K562 (cell line): ENCODE measurements around the gene VSTM5. TPM values are rescaled to one million over a fixed set of nuclear protein-coding genes. Genes with fewer than 3 reads are reported as not detected.
"Not testable (repeated sequence)": the region's sequence is repeated elsewhere in the genome, so short reads cannot be mapped to it uniquely, and the experiment has no call there.

Source experiments
- ATAC-seq: fragments of 200-7000 bp; cut with Tn5 transposase; 3 replicates; pipeline ENCODE4 v1.9.1; 2020; ENCODE audit warnings: moderate library complexity
- BruUV-seq: library from RNA; stranded (reverse); fragments of 400-500 nt; replicated peaks from 2 replicates; lab custom pipeline; 2021; lab: Mats Ljungman, UMichigan
- CTCF ChIA-PET: fragments of 300-600 bp; formaldehyde crosslinking; extraction: SDS; loops from one replicate; lab custom pipeline; 2021; ENCODE audit warnings: low intra/inter-chr PET ratio; lab: Yijun Ruan, JAX
- POLR2A ChIA-PET: fragments of 300-600, 350-650 bp; sonication (Branson Sonifier 250); formaldehyde crosslinking; extraction: SDS; loops from one replicate; lab custom pipeline; 2021; ENCODE audit warnings: antibody characterized with exemption, inconsistent platforms; lab: Yijun Ruan, JAX
- DNase-seq, 4 experiments: peaks; one replicate each; pipeline versions ENCODE4 v3.0.0 to v3.0.0-alpha.2; 2011 to 2018; ENCODE audit warnings: low spot score in 3 of 4, mixed read lengths in 3 of 4; ENCODE audit errors: extremely low read depth in 1 of 4
- FAIRE-seq: peaks from 2 replicates; lab custom pipeline; 2011; peaks lifted over from hg19 to GRCh38; lab: Jason Lieb, UNC
- H2AFZ ChIP-seq: 2 replicates; pipeline ENCODE4 v1.6.0; 2011; ENCODE audit warnings: low read depth, low read length, control low read depth, inconsistent platforms
- H3K27ac ChIP-seq: fragments of 200-600 bp; 3 replicates; pipeline ENCODE4 v1.8.0; 2011; ENCODE audit warnings: low read depth, mild to moderate bottlenecking, control low read depth, inconsistent platforms, low read length, moderate library complexity, mixed read lengths; ENCODE audit errors: extremely low read depth
- H3K27me3 ChIP-seq, 2 experiments: fragments of 300-600 bp in 1 of 2; 2 replicates in 1 of 2; 3 replicates in 1 of 2; pipeline versions ENCODE4 v1.6.0 to v1.8.0; 2011; ENCODE audit warnings: inconsistent platforms in 2 of 2, low read length in 2 of 2, mild to moderate bottlenecking in 1 of 2, mixed read lengths in 1 of 2, moderate library complexity in 1 of 2; ENCODE audit not compliant: control insufficient read depth in 2 of 2, insufficient read depth in 2 of 2
- H3K36me3 ChIP-seq: fragments of 300-600 bp; 3 replicates; pipeline ENCODE4 v1.8.0; 2011; ENCODE audit warnings: mild to moderate bottlenecking, low read length, inconsistent platforms; ENCODE audit not compliant: control insufficient read depth, insufficient read depth
- H3K4me1 ChIP-seq, 2 experiments: fragments of 200-600 bp in 1 of 2; replicated peaks in 1 of 2; 2 replicates in 1 of 2; 3 replicates in 1 of 2; pipeline versions ENCODE4 v1.5.1 to v1.8.0; 2011; ENCODE audit warnings: inconsistent platforms in 2 of 2, low read length in 2 of 2, mild to moderate bottlenecking in 1 of 2, mixed read lengths in 1 of 2, moderate library complexity in 1 of 2; ENCODE audit not compliant: control insufficient read depth in 2 of 2, insufficient read depth in 2 of 2
- H3K4me2 ChIP-seq: 2 replicates; pipeline ENCODE4 v1.6.1; 2011; ENCODE audit warnings: low read length, control low read depth, inconsistent platforms, mixed read lengths; ENCODE audit not compliant: insufficient read depth
- H3K4me3 ChIP-seq: fragments of 200-600 bp; sonication (generic), shearing (Covaris generic); 2 replicates; pipeline ENCODE4 v1.5.1; 2016; ENCODE audit warnings: control low read depth, inconsistent platforms
- H3K79me2 ChIP-seq: fragments of 200-600 bp; 3 replicates; pipeline ENCODE4 v1.8.0; 2011; ENCODE audit warnings: low read length, inconsistent platforms; ENCODE audit not compliant: control insufficient read depth, insufficient read depth
- H3K9ac ChIP-seq, 2 experiments: 2 replicates each; pipeline versions ENCODE4 v1.6.0 to v1.6.1; 2011; ENCODE audit warnings: low read depth in 2 of 2, low read length in 2 of 2, control low read depth in 1 of 2, inconsistent platforms in 1 of 2, mild to moderate bottlenecking in 1 of 2, mixed read lengths in 1 of 2; ENCODE audit not compliant: insufficient read depth in 1 of 2
- H3K9me1 ChIP-seq: one replicate; pipeline ENCODE4 v1.6.0; 2011; ENCODE audit warnings: inconsistent platforms, mild to moderate bottlenecking, low read length, moderate library complexity; ENCODE audit not compliant: control insufficient read depth, insufficient read depth
- H3K9me3 ChIP-seq: replicated peaks from 2 replicates; pipeline ENCODE4 v1.5.1; 2011; ENCODE audit warnings: low read depth, low read length, inconsistent platforms; ENCODE audit not compliant: control insufficient read depth, insufficient read depth
- H4K20me1 ChIP-seq: replicated peaks from 2 replicates; pipeline ENCODE4 v1.6.1; 2011; ENCODE audit warnings: low read length, inconsistent platforms, mixed read lengths; ENCODE audit not compliant: control insufficient read depth, insufficient read depth
- CHD2 ChIP-seq: IDR thresholded peaks from 2 replicates; pipeline ENCODE4 v1.6.1; 2011; ENCODE audit warnings: low read depth, low read length
- GABPB2 ChIP-seq: fragments of 250-450 bp; sonication (Bioruptor Pico); conservative IDR thresholded peaks from 2 replicates; pipeline ENCODE4 v1.5.1; 2021; ENCODE audit warnings: mild to moderate bottlenecking
- SPI1 ChIP-seq: IDR thresholded peaks from 2 replicates; pipeline ENCODE4 v1.6.1; 2011; ENCODE audit warnings: low read depth, low read length, control low read depth, borderline replicate concordance
- WGBS: fragments of 100-300 bp; shearing (Covaris generic); methylation state at CpG from one replicate; pipeline ENCODE4 v1.1.6; 2016; ENCODE audit warnings: low coverage, mixed read lengths; ENCODE audit not compliant: insufficient coverage; ENCODE audit errors: missing lambda C conversion rate; 5-methylcytosine and 5-hydroxymethylcytosine counted together
- in situ Hi-C: fragments of 300-500 bp; cut with MboI; formaldehyde crosslinking; loops from 4 replicates; pipeline ENCODE4 v1.15.0; 2018; ENCODE audit warnings: inconsistent platforms, mixed read lengths
- intact Hi-C: fragments of 100-400 bp; cut with micrococcal nuclease; formaldehyde crosslinking; loops from 2 replicates; pipeline ENCODE4 v1.14.2; 2022
- polyA plus RNA-seq, 8 experiments: library from polyadenylated mRNA; depleted of rRNA in 4 of 8; stranded (reverse) in 5 of 8; unstranded in 3 of 8; fragments of >200 nt; fragmentation: Nextera tagmentation in 2 of 8; fragmentation: Illumina TruSeq in 1 of 8; extraction: Ambion mirVana in 2 of 8; extraction: Trizol in 1 of 8; gene quantifications; 2 replicates each; pipeline versions ENCODE4 v1.2.1 to v1.2.3, GENCODE V29; 2011 to 2014; ENCODE audit warnings: inconsistent platforms in 1 of 8, missing spikeins in 1 of 8
- total RNA-seq, 7 experiments: library from RNA; depleted of rRNA in 6 of 7; stranded (reverse); fragments of >200 nt in 6 of 7; fragmentation: Illumina TruSeq in 2 of 7; extraction: Trizol in 2 of 7; gene quantifications; 2 replicates each; pipeline versions ENCODE4 v1.2.1 to v1.2.3, GENCODE V29; 2011 to 2021; ENCODE audit warnings: low replicate concordance in 1 of 7
- TF ChIP-seq, protein P1 (sequence below), 3 experiments: IDR thresholded peaks in 2 of 3; conservative IDR thresholded peaks in 1 of 3; 2 replicates each; pipeline ENCODE4 v1.5.1; 2011 to 2012; ENCODE audit warnings: low read length in 3 of 3, mild to moderate bottlenecking in 3 of 3, control low read depth in 2 of 3, improper control_type of control experiment in 1 of 3, inconsistent platforms in 1 of 3, low read depth in 1 of 3, mixed read lengths in 1 of 3, moderate library complexity in 1 of 3; ENCODE audit not compliant: insufficient read depth in 2 of 3

VSTM5 gene
- total and polyA plus RNA-seq, 9 of the 15 experiments (the other 6 are each of a cell fraction or from before 2014, with no cell fraction given), result 0.01 TPM; not detected in 8

DNA sequence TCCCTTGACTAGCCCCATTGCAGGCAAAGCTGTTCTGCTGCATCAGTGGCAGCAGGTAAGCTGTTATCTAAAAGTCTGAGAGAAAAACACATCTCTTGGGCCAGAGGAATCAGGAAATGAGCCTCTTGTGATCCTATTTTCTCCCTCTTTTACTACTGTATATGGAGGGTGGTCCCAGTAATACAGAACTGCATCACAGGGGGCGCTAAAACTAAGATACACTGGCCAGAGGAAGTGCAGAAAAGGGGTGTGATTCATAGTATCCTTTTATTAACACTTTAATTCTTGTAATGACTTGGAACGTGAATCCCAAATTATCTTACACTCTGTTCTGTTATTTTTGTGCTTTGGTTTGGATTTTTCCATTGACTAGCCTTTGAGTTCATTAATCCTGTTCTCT lies 75.1 kb downstream of the VSTM5 start:
- H3K79me2 ChIP-seq, result no peaks in the 10 kb centered on the region
- H2AFZ ChIP-seq, result no peak overlapping the region
- no peaks in the 10 kb centered on the region; the same call in 1 of the 2 replicates for H3K9me3 ChIP-seq
- ChIA-PET CTCF (no interaction called here), POLR2A (no interaction called here)
- ATAC-seq, result peak; percentile 88
- H3K27me3 ChIP-seq, result no peaks in the 10 kb centered on the region
- peak; percentile 29 to 44 (median 40) for DNase-seq
- no peaks in the 10 kb centered on the region for H4K20me1 ChIP-seq
- H3K9ac ChIP-seq, result no peak overlapping the region
- H3K4me1 ChIP-seq, result peaks cover 0 to 1% of the 10 kb centered on the region in 2 experiments; a peak in 1 of 5 replicates
- FAIRE-seq, result peak; percentile 65
- no peaks in the 10 kb centered on the region for H3K9me1 ChIP-seq
- in situ Hi-C loops, result no loop called here
- BruUV-seq, result no TSS peak
- WGBS, result 5% methylated on average over 2 of the region's 2 CpGs
- no peak overlapping the region for H3K4me2 ChIP-seq
- intact Hi-C loops, result no loop called here
- H3K27ac ChIP-seq, result no peak overlapping the region
- H3K36me3 ChIP-seq, result no peaks in the 10 kb centered on the region
- H3K4me3 ChIP-seq, result no peak overlapping the region
- TF ChIP-seq CHD2, result no peak
- TF ChIP-seq, protein P1, sequence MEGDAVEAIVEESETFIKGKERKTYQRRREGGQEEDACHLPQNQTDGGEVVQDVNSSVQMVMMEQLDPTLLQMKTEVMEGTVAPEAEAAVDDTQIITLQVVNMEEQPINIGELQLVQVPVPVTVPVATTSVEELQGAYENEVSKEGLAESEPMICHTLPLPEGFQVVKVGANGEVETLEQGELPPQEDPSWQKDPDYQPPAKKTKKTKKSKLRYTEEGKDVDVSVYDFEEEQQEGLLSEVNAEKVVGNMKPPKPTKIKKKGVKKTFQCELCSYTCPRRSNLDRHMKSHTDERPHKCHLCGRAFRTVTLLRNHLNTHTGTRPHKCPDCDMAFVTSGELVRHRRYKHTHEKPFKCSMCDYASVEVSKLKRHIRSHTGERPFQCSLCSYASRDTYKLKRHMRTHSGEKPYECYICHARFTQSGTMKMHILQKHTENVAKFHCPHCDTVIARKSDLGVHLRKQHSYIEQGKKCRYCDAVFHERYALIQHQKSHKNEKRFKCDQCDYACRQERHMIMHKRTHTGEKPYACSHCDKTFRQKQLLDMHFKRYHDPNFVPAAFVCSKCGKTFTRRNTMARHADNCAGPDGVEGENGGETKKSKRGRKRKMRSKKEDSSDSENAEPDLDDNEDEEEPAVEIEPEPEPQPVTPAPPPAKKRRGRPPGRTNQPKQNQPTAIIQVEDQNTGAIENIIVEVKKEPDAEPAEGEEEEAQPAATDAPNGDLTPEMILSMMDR (IDR thresholded peaks at IDR 0.05 in 2 of 3, conservative IDR thresholded peaks at IDR 0.05 in 1 of 3; ENCODE audit: insufficient read depth in 2 of 3, low read depth in 1 of 3, low read length in 3 of 3), result peak in 2 of 3 experiments; percentile 48 to 56; a peak in 5 of 6 replicates
- TF ChIP-seq GABPB2, result no peak
- peak; percentile 71 for TF ChIP-seq SPI1

DNA sequence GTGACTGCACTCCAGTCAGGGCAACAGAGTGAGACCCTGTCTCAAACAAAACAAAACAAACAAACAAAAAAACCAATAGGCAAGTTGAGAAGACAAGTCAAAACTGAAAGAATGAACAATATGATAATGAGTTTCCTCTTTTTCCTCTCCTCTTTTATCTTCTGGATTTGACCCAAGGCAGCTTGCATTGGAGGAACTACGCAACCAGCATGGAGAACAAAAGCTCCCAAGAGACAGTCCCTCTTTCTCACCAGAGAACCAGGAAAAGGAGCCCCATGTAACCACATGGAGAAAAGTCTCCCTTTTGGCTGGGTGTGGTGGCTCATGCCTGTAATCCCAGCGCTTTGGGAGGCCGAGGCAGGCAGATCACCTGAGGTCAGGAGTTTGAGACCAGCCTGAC lies 75.9 kb downstream of the VSTM5 start:
- H3K36me3 ChIP-seq, H3K79me2 ChIP-seq, FAIRE-seq, H3K9ac ChIP-seq, DNase-seq, H3K9me1 ChIP-seq, in situ Hi-C loops, CTCF ChIA-PET, H3K4me3 ChIP-seq, H4K20me1 ChIP-seq, H3K27me3 ChIP-seq, H2AFZ ChIP-seq, intact Hi-C loops, ATAC-seq, H3K4me1 ChIP-seq, BruUV-seq, H3K9me3 ChIP-seq, H3K27ac ChIP-seq, H3K4me2 ChIP-seq: not testable (repeated sequence)
- POLR2A ChIA-PET, result interaction anchor here (3.5 kb wide), 1 partner anchor 9 kb away, joined by 10 read pairs; the partner anchor contains the start of gene MED17
- 83% methylated on average over 3 of the region's 3 CpGs for WGBS
